Vein endothelial cell (primary cell): ENCODE data around the gene TNMD. TPM values are rescaled to one million over a fixed set of nuclear protein-coding genes. Genes with fewer than 3 reads are reported as not detected.

Experiments
- total RNA-seq: library from RNA; depleted of rRNA; stranded (reverse); fragments of >200 nt; gene quantifications from 2 replicates; pipeline ENCODE4 v1.2.3, GENCODE V29; 2012

The TNMD gene
- not detected in 2 replicates for total RNA-seq

DNA sequence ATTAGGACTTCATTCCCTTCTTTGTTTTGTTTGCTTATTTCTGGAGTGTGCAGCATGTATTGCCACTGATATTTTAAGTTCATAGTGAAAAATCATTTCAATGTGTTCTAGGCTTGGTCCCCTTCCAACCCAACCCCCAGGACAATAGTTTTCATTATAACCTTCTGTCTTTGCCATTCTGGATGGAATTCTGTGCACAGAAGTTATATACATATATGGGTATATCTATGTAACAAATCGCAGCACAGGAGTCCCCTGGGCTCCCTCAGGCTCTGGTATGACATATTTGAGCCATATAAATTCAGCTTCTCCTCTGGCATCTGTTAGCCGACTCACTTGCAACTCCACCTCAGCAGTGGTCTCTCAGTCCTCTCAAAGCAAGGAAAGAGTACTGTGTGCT lies at the start of gene TNMD:
TNMD (plus strand) TSS at position 326 of the 400 bp plus-strand sequence. CDS start 83 bp downstream, outside the sequence.

DNA sequence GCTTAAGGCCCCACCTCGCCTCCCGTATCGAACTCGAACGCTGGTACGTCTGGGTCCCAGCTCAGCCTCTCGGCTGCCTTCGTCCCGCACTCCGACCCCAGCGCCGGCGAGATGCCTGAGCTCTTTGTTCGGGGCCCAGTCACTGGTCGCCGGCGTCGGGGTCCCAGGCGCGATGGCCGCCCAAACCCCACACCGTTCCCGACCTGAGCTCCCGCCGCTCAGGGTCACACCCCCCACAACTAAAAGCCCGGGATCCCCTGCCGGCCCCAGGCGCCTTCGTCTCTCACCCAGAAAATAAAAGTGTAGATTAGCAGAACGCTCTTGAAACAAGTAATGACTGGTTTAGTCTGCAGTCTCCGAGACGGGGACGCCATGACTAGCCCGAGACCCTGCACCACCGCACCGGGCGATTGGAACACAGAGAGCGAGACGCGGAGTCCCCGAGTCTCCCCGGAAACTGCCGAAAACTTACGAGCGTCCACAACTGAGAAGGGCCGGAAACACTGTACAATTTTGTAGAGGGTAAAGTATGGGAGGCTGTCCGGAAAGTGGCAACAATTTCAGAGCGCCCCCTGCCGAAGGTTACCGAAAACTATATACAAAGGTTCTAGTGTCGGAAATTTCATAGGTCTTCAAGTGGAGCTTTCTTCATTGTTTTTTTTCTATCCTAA lies 51.7 kb downstream of the TNMD start, which contains the start of gene TSPAN6:
TSPAN6 (minus strand) TSS at position 486 of the 671 bp plus-strand sequence; CDS start at position 374, 112 bp downstream.

DNA sequence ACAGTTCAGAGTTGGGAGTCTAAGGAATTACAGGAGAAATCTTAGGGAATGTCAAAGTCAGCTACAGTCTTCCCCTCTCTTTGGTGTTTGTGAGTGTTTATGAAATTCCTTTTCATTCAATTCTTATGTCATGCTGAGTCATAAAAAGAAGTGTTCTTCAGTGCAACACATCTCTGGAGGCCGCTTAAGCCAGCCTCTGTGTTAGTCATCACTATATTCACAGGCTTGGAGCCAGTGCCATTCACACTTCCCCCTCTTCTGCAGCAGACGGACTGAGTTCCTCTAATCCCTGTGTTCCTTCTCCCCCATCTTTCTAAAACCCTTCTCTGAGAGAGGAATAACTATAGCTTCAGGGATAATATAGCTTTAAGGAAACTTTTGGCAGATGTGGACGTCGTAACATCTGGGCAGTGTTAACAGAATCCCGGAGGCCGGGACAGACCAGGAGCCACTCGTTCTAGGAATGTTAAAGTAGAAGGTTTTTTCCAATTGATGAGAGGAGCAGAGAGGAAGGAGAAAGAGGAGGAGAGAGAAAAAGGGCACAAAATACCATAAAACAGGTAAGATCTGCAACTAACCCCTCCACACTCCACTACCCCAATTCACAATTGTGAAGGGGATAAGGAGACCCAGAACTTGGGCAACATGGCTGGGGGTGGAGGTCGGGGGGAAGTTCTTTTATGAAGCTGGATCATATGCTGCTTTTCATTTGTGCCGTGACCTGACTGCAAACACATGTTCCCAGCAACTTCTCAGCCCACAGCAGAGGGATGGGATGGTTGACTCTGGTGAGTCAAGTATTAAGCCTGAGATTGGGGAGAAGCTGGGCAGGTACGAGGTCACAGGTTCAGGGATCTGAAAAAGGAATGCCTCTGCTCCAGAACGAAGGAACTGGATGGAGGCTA lies 59.5 kb downstream of the TNMD start, which contains the start of gene SRPX2:
SRPX2 (plus strand) TSS at position 244 of the 905 bp plus-strand sequence. CDS start 2,124 bp downstream, outside the sequence.

Other genes with a start within 250 kb of the TNMD start
- gene PCDH19, start 174.7 kb upstream of the TNMD start, total RNA-seq, result 1.6 and 2.0 TPM in 2 replicates
- gene TSPAN6, start 51.9 kb downstream of the TNMD start, total RNA-seq, result 41.9 and 63.0 TPM in 2 replicates
- 39.4 and 129 TPM in 2 replicates for gene SRPX2, start 59.3 kb downstream of the TNMD start, total RNA-seq
- 8.8 and 11.5 TPM in 2 replicates for gene SYTL4, start 147.2 kb downstream of the TNMD start, total RNA-seq
- gene CSTF2, start 235.5 kb downstream of the TNMD start, total RNA-seq, result 15.7 and 18.4 TPM in 2 replicates